Ureter (tissue), 1 donor: ENCODE data around the gene NCAPH2. TPM values are rescaled to one million over a fixed set of nuclear protein-coding genes. Genes with fewer than 3 reads are reported as not detected.

Experiments
- DNase-seq: peaks from one replicate; pipeline ENCODE4 v3.0.0-alpha.2; 2020; ENCODE audit warnings: low spot score
- total RNA-seq: library from RNA; stranded (reverse); gene quantifications from one replicate; pipeline ENCODE4 v1.2.4, GENCODE V29; 2023
- donor health status: DM: yes; HTN: yes; CAD: no.

NCAPH2 gene
- total RNA-seq, 1 donor from 2014 or later, result 37.7 TPM

GRCh38 chr22:50547263-50547985, 39.4 kb downstream of the NCAPH2 start:
- DNase-seq, result no peak

GRCh38 chr22:50548040-50548920, 40.3 kb downstream of the NCAPH2 start:
- DNase-seq, result no peak

- DNase-seq, result no peak
Observed at GRCh38 chr22:50548921-50549790, 41.1 kb downstream of the NCAPH2 start.

- DNase-seq, result no peak
Observed at GRCh38 chr22:50550395-50550794, 42.4 kb downstream of the NCAPH2 start.

- DNase-seq, result no peak
Observed at GRCh38 chr22:50551160-50551752, 43.2 kb downstream of the NCAPH2 start.

GRCh38 chr22:50553310-50553709, 45.3 kb downstream of the NCAPH2 start:
- no peak for DNase-seq

GRCh38 chr22:50556703-50557102, 48.7 kb downstream of the NCAPH2 start:
- DNase-seq, result no peak

GRCh38 chr22:50560034-50560433, 52.0 kb downstream of the NCAPH2 start:
- no peak for DNase-seq

GRCh38 chr22:50561401-50562358, 53.7 kb downstream of the NCAPH2 start:
- DNase-seq, result no peak

- peak; percentile 97 for DNase-seq
Observed at GRCh38 chr22:50562523-50563412, 54.7 kb downstream of the NCAPH2 start, which contains the start of gene SYCE3. TSS of gene SYCE3 (minus strand) at chr22:50562919. CDS start at chr22:50556405, 6,514 bp downstream.

- DNase-seq, result no peak
Observed at GRCh38 chr22:50563413-50564160, 55.6 kb downstream of the NCAPH2 start.

GRCh38 chr22:50564289-50564688, 56.3 kb downstream of the NCAPH2 start:
- DNase-seq, result no peak

GRCh38 chr22:50567721-50568252, 59.8 kb downstream of the NCAPH2 start:
- no peak for DNase-seq

GRCh38 chr22:50568626-50569025, 60.6 kb downstream of the NCAPH2 start:
- DNase-seq, result no peak

- DNase-seq, result no peak
Observed at GRCh38 chr22:50569041-50569459, 61.0 kb downstream of the NCAPH2 start.

- no peak for DNase-seq
Observed at GRCh38 chr22:50569896-50570535, 62.0 kb downstream of the NCAPH2 start.

- DNase-seq, result no peak
Observed at GRCh38 chr22:50570861-50571260, 62.8 kb downstream of the NCAPH2 start.
